GM23338 (cell line): ENCODE measurements around the gene GHRL. TPM values are rescaled to one million over a fixed set of nuclear protein-coding genes. Genes with fewer than 3 reads are reported as not detected.

Source experiments
- ATAC-seq: fragments of 200-7000 bp; cut with Tn5 transposase; 3 replicates; pipeline ENCODE4 v1.9.1; 2020
- DNase-seq: peaks from one replicate; pipeline ENCODE4 v3.0.0-alpha.2; 2015; ENCODE audit warnings: low spot score
- H2AFZ ChIP-seq: fragments of 200-600 bp; sonication (generic); 2 replicates; pipeline ENCODE4 v1.8.0; 2016; ENCODE audit warnings: antibody characterized with exemption, mild to moderate bottlenecking, moderate library complexity
- H3F3A ChIP-seq: fragments of 200-600 bp; sonication (generic); replicated peaks from 2 replicates; pipeline ENCODE4 v1.8.0; 2017; ENCODE audit warnings: antibody characterized with exemption, mixed run types, low read depth
- H3K27ac ChIP-seq: fragments of 200-600 bp; sonication (generic); 2 replicates; pipeline ENCODE4 v1.6.1; 2016; ENCODE audit warnings: low read depth
- H3K27me3 ChIP-seq: fragments of 200-600 bp; sonication (generic); 2 replicates; pipeline ENCODE4 v1.8.0; 2016; ENCODE audit warnings: mild to moderate bottlenecking, mixed run types, moderate library complexity; ENCODE audit not compliant: insufficient read depth
- H3K36me3 ChIP-seq: fragments of 200-600 bp; sonication (generic); 2 replicates; pipeline ENCODE4 v1.8.0; 2016; ENCODE audit warnings: mild to moderate bottlenecking; ENCODE audit not compliant: insufficient read depth
- H3K4me1 ChIP-seq: fragments of 200-600 bp; sonication (generic); 2 replicates; pipeline ENCODE4 v1.8.0; 2016; ENCODE audit warnings: mild to moderate bottlenecking, moderate library complexity; ENCODE audit not compliant: insufficient read depth
- H3K4me2 ChIP-seq: fragments of 200-600 bp; sonication (generic); 2 replicates; pipeline ENCODE4 v1.7.1; 2017; ENCODE audit warnings: mixed run types
- H3K4me3 ChIP-seq: fragments of 200-600 bp; sonication (generic); 2 replicates; pipeline ENCODE4 v1.6.1; 2016; ENCODE audit warnings: mixed run types
- H3K79me2 ChIP-seq: fragments of 200-600 bp; sonication (generic); replicated peaks from 2 replicates; pipeline ENCODE4 v1.8.0; 2017; ENCODE audit warnings: mild to moderate bottlenecking; ENCODE audit not compliant: insufficient read depth
- H3K9me2 ChIP-seq: fragments of 200-600 bp; sonication (generic); 2 replicates; pipeline ENCODE4 v1.8.0; 2017; ENCODE audit not compliant: insufficient read depth
- H4K20me1 ChIP-seq: fragments of 200-600 bp; sonication (generic); replicated peaks from 2 replicates; pipeline ENCODE4 v1.8.0; 2017; ENCODE audit warnings: mild to moderate bottlenecking; ENCODE audit not compliant: insufficient read depth
- H3K27ac Mint-ChIP-seq: 2 replicates; pipeline ENCODE4 v1.8.0; 2020; ENCODE audit warnings: inconsistent platforms, mild to moderate bottlenecking, moderate library complexity, mixed read lengths
- H3K27me3 Mint-ChIP-seq: 3 replicates; pipeline ENCODE4 v1.8.0; 2022; ENCODE audit warnings: low read depth, mild to moderate bottlenecking, moderate library complexity, mixed read lengths, inconsistent platforms; ENCODE audit not compliant: insufficient read depth, poor library complexity
- H3K36me3 Mint-ChIP-seq: 3 replicates; pipeline ENCODE4 v1.8.0; 2021; ENCODE audit warnings: low read depth, mild to moderate bottlenecking, inconsistent platforms, moderate library complexity, mixed read lengths
- H3K4me1 Mint-ChIP-seq: 3 replicates; pipeline ENCODE4 v1.8.0; 2020; ENCODE audit warnings: mild to moderate bottlenecking, inconsistent platforms, mixed read lengths
- H3K4me3 Mint-ChIP-seq: 3 replicates; pipeline ENCODE4 v1.8.0; 2021; ENCODE audit warnings: moderate library complexity, mild to moderate bottlenecking, inconsistent platforms, mixed read lengths
- H3K9me3 Mint-ChIP-seq: 3 replicates; pipeline ENCODE4 v1.8.0; 2020; ENCODE audit warnings: moderate library complexity, mild to moderate bottlenecking, inconsistent platforms, mixed read lengths
- CREB1 ChIP-seq: fragments of 250-450 bp; sonication (Bioruptor Pico); IDR thresholded peaks from 2 replicates; pipeline ENCODE4 v1.5.0; 2020; ENCODE audit warnings: low read depth, mild to moderate bottlenecking, moderate library complexity
- EZH2 ChIP-seq: fragments of 200-600 bp; sonication (generic); IDR thresholded peaks from one replicate; pipeline ENCODE4 v1.8.0; 2017; ENCODE audit warnings: antibody characterized with exemption, mild to moderate bottlenecking, low read depth; ENCODE audit not compliant: unreplicated experiment
- EZH2phosphoT487 ChIP-seq: fragments of 200-600 bp; sonication (generic); IDR thresholded peaks from one replicate; pipeline ENCODE4 v1.8.1; 2018; ENCODE audit warnings: antibody characterized with exemption; ENCODE audit not compliant: unreplicated experiment
- JUNB ChIP-seq: IDR thresholded peaks from one replicate; pipeline ENCODE4 v1.6.1; 2016; ENCODE audit warnings: antibody characterized with exemption; ENCODE audit not compliant: unreplicated experiment
- NANOG ChIP-seq: IDR thresholded peaks from 2 replicates; pipeline ENCODE4 v1.6.1; 2016; ENCODE audit warnings: antibody characterized with exemption, borderline replicate concordance
- POLR2AphosphoS5 ChIP-seq: IDR thresholded peaks from 2 replicates; pipeline ENCODE4 v1.6.1; 2016; ENCODE audit warnings: antibody characterized with exemption, low read depth
- STAT1 ChIP-seq: IDR thresholded peaks from one replicate; pipeline ENCODE4 v1.6.1; 2016; ENCODE audit warnings: antibody characterized with exemption; ENCODE audit not compliant: unreplicated experiment
- ZNF114 ChIP-seq: fragments of 250-450 bp; sonication (Bioruptor Pico); IDR thresholded peaks from 2 replicates; pipeline ENCODE4 v1.5.0; 2020; ENCODE audit warnings: mild to moderate bottlenecking, moderate library complexity
- ZNF331 ChIP-seq: fragments of 250-450 bp; sonication (Bioruptor Pico); IDR thresholded peaks from 2 replicates; pipeline ENCODE4 v1.5.0; 2020; ENCODE audit warnings: low read depth, mild to moderate bottlenecking, moderate library complexity
- polyA plus RNA-seq: library from polyadenylated mRNA; unstranded; fragments of >200 nt; fragmentation: Nextera tagmentation; extraction: Ambion mirVana; gene quantifications from 2 replicates; pipeline ENCODE4 v1.2.1, GENCODE V29; 2016
- total RNA-seq: library from RNA; depleted of rRNA; stranded (reverse); fragments of >200 nt; shearing (Covaris generic); gene quantifications from 2 replicates; pipeline ENCODE4 v1.2.3, GENCODE V29; 2014
- TF ChIP-seq, protein P1 (sequence below): fragments of 250-450 bp; sonication (Bioruptor Pico); IDR thresholded peaks from 2 replicates; pipeline ENCODE4 v1.5.0; 2020; ENCODE audit warnings: mild to moderate bottlenecking, moderate library complexity
- TF ChIP-seq, protein P2 (sequence below): IDR thresholded peaks from 2 replicates; pipeline ENCODE4 v1.6.1; 2016; ENCODE audit warnings: antibody characterized with exemption
- TF ChIP-seq, protein P3 (sequence below), 2 experiments: fragments of 200-600 bp in 1 of 2; sonication (generic) in 1 of 2; conservative IDR thresholded peaks; 2 replicates each; pipeline versions ENCODE4 v1.5.1 to v1.6.1; 2016 to 2017; ENCODE audit warnings: antibody characterized with exemption in 2 of 2, low read depth in 2 of 2, mild to moderate bottlenecking in 2 of 2, moderate library complexity in 1 of 2
- TF ChIP-seq, protein P4 (sequence below): IDR thresholded peaks from one replicate; pipeline ENCODE4 v1.6.1; 2018; ENCODE audit warnings: antibody characterized with exemption; ENCODE audit not compliant: unreplicated experiment

GHRL gene
- total and polyA plus RNA-seq, 2 experiments from 2014 or later, result 0.78 TPM; not detected in 1

DNA sequence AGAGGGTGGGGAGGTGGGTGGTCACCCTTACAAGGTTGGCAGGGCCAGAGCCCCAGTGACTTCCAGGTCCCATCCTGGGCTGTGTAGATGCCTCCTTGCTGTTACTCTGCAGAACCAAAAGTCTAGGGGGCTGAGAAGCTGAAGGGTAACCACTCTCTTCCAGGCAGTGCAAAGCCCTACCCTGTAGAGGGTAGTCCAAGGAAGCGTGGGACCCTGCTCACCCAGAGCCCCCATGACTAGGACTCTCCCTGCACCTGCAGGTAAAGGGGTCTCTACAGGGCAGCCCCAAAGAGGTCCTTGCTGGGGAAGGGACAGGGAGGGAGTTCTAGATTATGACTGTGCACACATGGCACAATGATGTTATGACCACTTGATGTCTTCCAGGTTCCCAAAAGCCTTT is 14.2 kb downstream of the GHRL start:
- ATAC-seq (no peak), DNase-seq (no peak)
- H3K9me3 Mint-ChIP-seq, result no peaks in the 10 kb centered on the region
- H3K36me3 Mint-ChIP-seq, result peaks cover 47% of the 10 kb centered on the region
- no peaks in the 10 kb centered on the region for H3K4me1 Mint-ChIP-seq
- no peak overlapping the region for H3K4me2 ChIP-seq
- H3K27me3 ChIP-seq, result no peaks in the 10 kb centered on the region
- no peak overlapping the region for H3K27ac ChIP-seq
- peaks cover 5% of the 10 kb centered on the region for H3K27me3 Mint-ChIP-seq
- H3F3A ChIP-seq, result no peaks in the 10 kb centered on the region
- H3K27ac Mint-ChIP-seq, result no peak overlapping the region
- no peak overlapping the region for H3K4me3 Mint-ChIP-seq
- peaks cover 10% of the 10 kb centered on the region; the same call in 1 of the 2 replicates for H3K36me3 ChIP-seq
- H2AFZ ChIP-seq, result no peak overlapping the region
- no peak overlapping the region for H3K4me3 ChIP-seq
- TF ChIP-seq STAT1 (no peak), JUNB (no peak), NANOG (no peak), ZNF331 (CRISPR knock-in tag) (no peak), EZH2 (no peak), POLR2AphosphoS5 (no peak), EZH2phosphoT487 (no peak), ZNF114 (CRISPR knock-in tag) (no peak), CREB1 (CRISPR knock-in tag) (no peak)
- TF ChIP-seq, protein P1, sequence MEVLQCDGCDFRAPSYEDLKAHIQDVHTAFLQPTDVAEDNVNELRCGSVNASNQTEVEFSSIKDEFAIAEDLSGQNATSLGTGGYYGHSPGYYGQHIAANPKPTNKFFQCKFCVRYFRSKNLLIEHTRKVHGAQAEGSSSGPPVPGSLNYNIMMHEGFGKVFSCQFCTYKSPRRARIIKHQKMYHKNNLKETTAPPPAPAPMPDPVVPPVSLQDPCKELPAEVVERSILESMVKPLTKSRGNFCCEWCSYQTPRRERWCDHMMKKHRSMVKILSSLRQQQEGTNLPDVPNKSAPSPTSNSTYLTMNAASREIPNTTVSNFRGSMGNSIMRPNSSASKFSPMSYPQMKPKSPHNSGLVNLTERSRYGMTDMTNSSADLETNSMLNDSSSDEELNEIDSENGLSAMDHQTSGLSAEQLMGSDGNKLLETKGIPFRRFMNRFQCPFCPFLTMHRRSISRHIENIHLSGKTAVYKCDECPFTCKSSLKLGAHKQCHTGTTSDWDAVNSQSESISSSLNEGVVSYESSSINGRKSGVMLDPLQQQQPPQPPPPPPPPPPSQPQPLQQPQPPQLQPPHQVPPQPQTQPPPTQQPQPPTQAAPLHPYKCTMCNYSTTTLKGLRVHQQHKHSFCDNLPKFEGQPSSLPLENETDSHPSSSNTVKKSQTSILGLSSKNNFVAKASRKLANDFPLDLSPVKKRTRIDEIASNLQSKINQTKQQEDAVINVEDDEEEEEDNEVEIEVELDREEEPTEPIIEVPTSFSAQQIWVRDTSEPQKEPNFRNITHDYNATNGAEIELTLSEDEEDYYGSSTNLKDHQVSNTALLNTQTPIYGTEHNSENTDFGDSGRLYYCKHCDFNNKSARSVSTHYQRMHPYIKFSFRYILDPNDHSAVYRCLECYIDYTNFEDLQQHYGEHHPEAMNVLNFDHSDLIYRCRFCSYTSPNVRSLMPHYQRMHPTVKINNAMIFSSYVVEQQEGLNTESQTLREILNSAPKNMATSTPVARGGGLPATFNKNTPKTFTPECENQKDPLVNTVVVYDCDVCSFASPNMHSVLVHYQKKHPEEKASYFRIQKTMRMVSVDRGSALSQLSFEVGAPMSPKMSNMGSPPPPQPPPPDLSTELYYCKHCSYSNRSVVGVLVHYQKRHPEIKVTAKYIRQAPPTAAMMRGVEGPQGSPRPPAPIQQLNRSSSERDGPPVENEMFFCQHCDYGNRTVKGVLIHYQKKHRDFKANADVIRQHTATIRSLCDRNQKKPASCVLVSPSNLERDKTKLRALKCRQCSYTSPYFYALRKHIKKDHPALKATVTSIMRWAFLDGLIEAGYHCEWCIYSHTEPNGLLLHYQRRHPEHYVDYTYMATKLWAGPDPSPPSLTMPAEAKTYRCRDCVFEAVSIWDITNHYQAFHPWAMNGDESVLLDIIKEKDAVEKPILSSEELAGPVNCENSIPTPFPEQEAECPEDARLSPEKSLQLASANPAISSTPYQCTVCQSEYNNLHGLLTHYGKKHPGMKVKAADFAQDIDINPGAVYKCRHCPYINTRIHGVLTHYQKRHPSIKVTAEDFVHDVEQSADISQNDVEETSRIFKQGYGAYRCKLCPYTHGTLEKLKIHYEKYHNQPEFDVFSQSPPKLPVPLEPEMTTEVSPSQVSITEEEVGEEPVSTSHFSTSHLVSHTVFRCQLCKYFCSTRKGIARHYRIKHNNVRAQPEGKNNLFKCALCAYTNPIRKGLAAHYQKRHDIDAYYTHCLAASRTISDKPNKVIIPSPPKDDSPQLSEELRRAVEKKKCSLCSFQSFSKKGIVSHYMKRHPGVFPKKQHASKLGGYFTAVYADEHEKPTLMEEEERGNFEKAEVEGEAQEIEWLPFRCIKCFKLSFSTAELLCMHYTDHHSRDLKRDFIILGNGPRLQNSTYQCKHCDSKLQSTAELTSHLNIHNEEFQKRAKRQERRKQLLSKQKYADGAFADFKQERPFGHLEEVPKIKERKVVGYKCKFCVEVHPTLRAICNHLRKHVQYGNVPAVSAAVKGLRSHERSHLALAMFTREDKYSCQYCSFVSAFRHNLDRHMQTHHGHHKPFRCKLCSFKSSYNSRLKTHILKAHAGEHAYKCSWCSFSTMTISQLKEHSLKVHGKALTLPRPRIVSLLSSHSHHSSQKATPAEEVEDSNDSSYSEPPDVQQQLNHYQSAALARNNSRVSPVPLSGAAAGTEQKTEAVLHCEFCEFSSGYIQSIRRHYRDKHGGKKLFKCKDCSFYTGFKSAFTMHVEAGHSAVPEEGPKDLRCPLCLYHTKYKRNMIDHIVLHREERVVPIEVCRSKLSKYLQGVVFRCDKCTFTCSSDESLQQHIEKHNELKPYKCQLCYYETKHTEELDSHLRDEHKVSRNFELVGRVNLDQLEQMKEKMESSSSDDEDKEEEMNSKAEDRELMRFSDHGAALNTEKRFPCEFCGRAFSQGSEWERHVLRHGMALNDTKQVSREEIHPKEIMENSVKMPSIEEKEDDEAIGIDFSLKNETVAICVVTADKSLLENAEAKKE (CRISPR knock-in tag), result no peak
- TF ChIP-seq, protein P2, sequence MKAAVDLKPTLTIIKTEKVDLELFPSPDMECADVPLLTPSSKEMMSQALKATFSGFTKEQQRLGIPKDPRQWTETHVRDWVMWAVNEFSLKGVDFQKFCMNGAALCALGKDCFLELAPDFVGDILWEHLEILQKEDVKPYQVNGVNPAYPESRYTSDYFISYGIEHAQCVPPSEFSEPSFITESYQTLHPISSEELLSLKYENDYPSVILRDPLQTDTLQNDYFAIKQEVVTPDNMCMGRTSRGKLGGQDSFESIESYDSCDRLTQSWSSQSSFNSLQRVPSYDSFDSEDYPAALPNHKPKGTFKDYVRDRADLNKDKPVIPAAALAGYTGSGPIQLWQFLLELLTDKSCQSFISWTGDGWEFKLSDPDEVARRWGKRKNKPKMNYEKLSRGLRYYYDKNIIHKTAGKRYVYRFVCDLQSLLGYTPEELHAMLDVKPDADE, result no peak
- TF ChIP-seq, protein P3, sequence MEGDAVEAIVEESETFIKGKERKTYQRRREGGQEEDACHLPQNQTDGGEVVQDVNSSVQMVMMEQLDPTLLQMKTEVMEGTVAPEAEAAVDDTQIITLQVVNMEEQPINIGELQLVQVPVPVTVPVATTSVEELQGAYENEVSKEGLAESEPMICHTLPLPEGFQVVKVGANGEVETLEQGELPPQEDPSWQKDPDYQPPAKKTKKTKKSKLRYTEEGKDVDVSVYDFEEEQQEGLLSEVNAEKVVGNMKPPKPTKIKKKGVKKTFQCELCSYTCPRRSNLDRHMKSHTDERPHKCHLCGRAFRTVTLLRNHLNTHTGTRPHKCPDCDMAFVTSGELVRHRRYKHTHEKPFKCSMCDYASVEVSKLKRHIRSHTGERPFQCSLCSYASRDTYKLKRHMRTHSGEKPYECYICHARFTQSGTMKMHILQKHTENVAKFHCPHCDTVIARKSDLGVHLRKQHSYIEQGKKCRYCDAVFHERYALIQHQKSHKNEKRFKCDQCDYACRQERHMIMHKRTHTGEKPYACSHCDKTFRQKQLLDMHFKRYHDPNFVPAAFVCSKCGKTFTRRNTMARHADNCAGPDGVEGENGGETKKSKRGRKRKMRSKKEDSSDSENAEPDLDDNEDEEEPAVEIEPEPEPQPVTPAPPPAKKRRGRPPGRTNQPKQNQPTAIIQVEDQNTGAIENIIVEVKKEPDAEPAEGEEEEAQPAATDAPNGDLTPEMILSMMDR (conservative IDR thresholded peaks at IDR 0.05; ENCODE audit: low read depth in 2 of 2), result no peak
- TF ChIP-seq, protein P4, sequence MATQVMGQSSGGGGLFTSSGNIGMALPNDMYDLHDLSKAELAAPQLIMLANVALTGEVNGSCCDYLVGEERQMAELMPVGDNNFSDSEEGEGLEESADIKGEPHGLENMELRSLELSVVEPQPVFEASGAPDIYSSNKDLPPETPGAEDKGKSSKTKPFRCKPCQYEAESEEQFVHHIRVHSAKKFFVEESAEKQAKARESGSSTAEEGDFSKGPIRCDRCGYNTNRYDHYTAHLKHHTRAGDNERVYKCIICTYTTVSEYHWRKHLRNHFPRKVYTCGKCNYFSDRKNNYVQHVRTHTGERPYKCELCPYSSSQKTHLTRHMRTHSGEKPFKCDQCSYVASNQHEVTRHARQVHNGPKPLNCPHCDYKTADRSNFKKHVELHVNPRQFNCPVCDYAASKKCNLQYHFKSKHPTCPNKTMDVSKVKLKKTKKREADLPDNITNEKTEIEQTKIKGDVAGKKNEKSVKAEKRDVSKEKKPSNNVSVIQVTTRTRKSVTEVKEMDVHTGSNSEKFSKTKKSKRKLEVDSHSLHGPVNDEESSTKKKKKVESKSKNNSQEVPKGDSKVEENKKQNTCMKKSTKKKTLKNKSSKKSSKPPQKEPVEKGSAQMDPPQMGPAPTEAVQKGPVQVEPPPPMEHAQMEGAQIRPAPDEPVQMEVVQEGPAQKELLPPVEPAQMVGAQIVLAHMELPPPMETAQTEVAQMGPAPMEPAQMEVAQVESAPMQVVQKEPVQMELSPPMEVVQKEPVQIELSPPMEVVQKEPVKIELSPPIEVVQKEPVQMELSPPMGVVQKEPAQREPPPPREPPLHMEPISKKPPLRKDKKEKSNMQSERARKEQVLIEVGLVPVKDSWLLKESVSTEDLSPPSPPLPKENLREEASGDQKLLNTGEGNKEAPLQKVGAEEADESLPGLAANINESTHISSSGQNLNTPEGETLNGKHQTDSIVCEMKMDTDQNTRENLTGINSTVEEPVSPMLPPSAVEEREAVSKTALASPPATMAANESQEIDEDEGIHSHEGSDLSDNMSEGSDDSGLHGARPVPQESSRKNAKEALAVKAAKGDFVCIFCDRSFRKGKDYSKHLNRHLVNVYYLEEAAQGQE, result no peak
- H3K4me1 ChIP-seq, result no peaks in the 10 kb centered on the region
- H4K20me1 ChIP-seq, result peaks cover 5% of the 10 kb centered on the region; the same call in 1 of the 2 replicates
- no peaks in the 10 kb centered on the region for H3K9me2 ChIP-seq
- peaks cover 19% of the 10 kb centered on the region for H3K79me2 ChIP-seq
